ENCODE data around the gene SYNE1. TPM values are rescaled to one million over a fixed set of nuclear protein-coding genes. Genes with fewer than 3 reads are reported as not detected.
"Not testable (repeated sequence)": the region's sequence is repeated elsewhere in the genome, so short reads cannot be mapped to it uniquely, and the experiment has no call there.

The SYNE1 gene
- polyA plus RNA-seq, 3 donors, result 16.1 to 50.4 (median 27.0) TPM

DNA sequence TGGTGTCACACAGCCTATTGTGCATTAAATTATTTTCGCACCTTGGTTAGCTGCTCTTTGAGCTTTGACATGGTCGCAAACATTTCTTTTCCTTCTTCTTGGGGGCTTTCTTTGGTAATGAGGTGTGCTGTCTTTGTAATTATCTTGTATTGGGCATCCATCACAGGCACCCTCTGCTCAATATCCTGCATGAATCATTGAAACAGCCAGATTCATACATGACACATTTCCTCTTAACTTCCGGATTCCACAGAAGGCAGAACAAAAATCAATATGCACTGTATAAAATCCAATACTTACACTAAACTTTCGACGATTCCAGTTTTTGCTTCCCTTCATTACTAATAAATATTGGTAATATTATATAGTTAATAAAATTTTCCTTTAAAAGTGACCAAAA lies 175.6 kb downstream of the SYNE1 start:
- WGBS, 3 donors, result 41 to 69% (median 64%) methylated on average over 5 of the region's 5 CpGs
- no peak overlapping the region for H3K27ac ChIP-seq (ENCODE audit: low read depth, low read length)

DNA sequence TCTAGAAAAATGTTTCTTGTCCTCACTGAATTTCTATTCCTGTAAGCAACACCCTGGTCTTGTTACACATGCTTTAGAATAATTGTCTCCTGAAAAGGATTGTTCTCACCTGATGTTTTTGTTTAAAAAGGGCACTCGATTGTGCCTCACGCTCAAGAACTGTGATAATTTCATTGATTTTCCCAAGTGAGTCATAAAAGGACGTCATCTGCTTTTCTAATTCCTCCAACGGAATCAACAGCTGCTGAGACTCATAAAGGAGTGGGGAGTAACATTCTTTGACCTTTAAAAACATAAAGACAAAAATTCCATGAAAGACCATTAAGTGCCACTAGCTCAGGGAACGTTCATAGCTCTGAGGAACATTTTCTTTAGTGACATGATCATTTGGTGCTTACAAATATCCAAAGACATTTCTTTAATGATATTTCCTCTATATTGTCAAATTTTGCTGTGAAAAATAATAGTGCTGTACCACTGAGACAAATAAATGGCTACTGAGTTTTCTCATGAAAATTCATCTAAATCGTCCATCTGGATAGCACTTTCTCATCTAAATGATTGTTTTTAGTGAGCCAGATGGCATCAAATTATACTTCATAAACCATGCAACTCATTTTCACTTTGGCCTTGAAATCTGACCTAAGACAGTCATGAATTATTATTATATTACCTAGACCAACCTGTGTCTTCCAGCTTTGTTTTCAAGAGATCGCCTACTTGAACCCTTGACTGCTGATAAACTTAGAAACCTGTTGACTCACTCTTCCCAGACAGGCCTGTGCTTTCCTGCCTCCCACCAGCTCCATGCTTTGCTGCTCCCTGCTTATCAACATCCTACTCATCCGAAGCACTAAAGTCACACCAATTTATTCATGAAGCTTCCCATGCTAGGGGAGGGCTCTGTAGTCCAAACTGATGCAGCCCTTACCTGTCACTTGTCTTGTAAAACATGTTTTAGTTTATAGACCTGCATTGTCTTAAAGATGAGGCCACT lies 178.2 kb downstream of the SYNE1 start:
- no peak overlapping the region for H3K27ac ChIP-seq (ENCODE audit: low read depth, low read length)
- 45 to 64% (median 55%) methylated on average over 8 of the region's 8 CpGs for WGBS, 3 donors

DNA sequence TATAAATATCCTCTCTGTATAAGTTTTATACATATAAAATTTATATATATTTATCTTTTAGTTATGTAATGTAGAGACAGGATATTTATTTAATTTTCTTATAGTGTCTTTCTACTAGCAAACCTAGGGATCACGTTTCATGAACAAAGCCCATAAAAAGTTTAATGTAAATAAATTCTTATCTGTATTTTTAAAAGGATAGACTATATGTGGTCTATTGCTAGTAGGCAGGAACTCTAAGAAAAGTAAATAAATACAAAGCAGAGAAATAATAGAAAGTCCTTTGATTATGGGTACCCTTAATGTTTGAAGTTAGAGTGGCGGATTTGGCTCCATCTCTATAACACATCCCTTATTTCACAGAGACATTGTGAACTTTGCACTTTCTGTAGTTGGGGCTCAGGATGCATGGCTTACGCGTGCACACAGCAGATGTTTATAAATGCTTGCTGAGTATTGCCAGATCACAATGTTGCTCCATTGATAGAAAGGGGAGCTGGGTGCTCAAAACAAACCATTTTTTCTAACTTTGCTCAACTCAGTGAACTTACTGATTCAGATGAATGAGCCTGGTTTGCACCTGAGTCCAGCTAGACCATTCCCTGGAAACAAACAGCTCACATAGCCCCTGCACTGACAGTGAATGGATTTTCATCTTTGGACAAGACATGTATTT lies 179.1 kb downstream of the SYNE1 start:
- no peak overlapping the region for H3K27ac ChIP-seq (ENCODE audit: low read depth, low read length)
- WGBS, 3 donors, result 58 to 89% (median 80%) methylated on average over 4 of the region's 4 CpGs

DNA sequence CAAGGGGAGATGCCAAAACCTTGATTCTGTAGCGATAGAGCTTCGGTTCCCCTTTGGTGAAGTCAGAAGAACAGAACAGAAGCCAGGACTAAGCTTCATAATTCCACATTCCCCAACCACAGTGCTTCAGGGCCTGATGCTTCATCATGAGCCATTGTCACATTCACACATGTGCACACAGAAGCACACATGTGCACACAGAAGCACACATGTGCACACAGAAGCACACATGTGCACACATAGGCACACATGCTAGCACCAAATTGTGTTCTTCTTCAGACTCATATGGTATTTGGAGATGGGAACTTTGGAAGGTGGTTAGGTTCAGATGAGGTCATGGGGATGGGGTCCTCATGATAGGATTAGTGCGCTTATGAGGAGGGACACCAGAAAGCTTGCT lies 183.2 kb downstream of the SYNE1 start:
- no peak overlapping the region for H3K27ac ChIP-seq (ENCODE audit: low read depth, low read length)
- 97 to 99% (median 97%) methylated on average over 3 of the region's 3 CpGs for WGBS, 3 donors

DNA sequence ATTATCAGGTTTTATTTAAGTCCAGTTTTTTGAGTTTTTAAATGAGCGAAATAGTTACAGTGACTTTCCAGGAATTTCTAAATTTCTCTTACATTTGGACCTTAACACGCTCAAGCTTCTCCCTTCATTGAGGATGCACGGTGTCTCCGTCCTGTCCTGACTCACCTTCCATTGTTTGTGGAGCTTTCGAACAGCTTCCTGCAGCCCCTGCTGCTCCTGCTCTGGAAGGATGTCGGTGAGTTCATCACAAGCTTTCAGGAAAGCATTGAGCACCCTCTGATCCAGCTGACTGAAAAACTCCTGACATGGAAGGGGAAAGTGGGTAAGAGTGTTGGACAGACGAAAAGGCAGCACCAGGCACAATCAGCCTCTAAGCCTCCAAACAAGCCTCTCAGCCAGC lies 183.7 kb downstream of the SYNE1 start:
- WGBS, 3 donors, result 71 to 79% (median 72%) methylated on average over 7 of the region's 7 CpGs
- no peak overlapping the region for H3K27ac ChIP-seq (ENCODE audit: low read depth, low read length)

DNA sequence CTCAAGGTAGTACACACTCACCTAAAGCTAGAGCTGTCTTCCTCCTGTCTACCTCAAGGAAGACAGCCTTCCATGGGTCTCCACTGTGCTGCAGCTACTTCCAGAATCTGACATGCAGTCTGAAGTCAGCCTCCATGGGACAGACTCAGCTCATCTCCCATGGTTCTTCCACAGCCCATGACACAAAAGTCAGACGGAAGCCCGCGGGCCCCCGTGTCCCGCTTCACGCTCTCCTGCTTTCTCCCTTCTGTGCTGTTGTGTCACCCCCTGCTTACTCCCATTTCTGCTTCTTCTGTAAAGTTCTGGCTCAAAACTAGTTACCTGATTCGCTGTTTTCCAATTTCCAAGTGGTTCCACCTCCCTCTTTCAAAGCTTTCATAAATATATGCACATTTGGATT lies 184.5 kb downstream of the SYNE1 start:
- 93 to 99% (median 96%) methylated on average over 7 of the region's 7 CpGs for WGBS, 3 donors
- H3K27ac ChIP-seq (ENCODE audit: low read depth, low read length), result no peak overlapping the region

DNA sequence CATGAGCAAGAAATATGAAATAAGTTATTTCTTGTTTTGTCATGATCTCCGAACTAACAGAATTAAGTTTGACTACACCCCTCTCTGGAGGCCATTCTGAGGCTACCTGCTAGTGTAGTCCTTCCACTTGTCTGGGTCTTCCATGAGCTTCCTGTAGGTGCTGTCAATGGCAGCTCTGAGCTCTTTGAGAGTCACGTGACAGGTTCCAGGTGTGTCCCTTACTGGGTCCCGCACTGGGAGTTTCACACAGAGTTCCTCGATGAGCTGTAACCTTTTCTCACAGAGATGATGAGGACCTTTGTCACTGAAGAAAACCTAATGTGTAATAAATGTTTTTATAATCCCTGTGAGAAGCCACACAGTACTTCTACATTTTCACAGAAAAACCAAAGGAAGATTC lies 186.6 kb downstream of the SYNE1 start:
- no peak overlapping the region for H3K27ac ChIP-seq (ENCODE audit: low read depth, low read length)
- 89 to 98% (median 93%) methylated on average over 4 of the region's 4 CpGs for WGBS, 3 donors

DNA sequence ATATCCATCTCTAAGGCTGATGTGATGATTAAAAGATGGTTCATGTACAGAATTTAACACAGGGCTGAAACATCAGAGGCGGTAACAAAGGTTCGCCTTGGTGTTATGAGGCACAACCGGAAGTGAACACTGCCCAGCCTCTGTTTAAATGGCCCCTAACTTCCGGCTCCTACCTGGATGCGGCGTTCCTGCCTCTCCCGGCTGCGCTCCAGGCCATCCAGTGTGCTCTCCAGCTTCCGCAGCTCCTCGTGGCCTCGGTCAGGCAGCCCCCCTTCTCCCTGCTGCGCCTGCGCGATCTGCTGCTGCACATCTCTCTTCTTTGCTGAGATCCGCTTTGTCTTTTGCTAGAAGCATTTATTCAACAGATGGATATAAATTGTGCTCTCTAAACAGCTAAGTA lies 195.3 kb downstream of the SYNE1 start:
- 89 to 92% (median 92%) methylated on average over 15 of the region's 15 CpGs for whole genome bisulfite sequencing, 3 donors
- no peak overlapping the region for H3K27ac ChIP-seq (ENCODE audit: low read depth, low read length)

DNA sequence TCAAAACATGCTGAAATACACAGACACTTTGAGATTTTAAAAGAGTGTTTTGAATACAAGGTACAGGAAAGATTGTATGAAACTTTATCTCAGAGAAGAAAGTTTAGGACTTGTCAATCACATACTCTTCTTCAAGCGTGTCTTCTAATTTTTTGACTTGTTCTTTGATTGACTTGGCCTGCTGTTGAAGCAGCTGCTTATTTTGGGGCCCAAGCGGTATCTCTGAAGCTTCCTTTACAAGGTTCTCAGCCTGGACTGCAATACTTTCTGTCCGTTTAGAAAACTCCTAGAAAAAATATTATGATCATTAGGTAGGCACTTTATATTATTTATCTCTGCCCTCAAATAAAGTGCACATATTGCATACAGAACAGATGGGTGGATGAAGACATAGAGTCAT lies 201.3 kb downstream of the SYNE1 start:
- WGBS, 3 donors, result 84 to 95% (median 90%) methylated on average over 3 of the region's 3 CpGs
- no peak overlapping the region for H3K27ac ChIP-seq (ENCODE audit: low read depth, low read length)

DNA sequence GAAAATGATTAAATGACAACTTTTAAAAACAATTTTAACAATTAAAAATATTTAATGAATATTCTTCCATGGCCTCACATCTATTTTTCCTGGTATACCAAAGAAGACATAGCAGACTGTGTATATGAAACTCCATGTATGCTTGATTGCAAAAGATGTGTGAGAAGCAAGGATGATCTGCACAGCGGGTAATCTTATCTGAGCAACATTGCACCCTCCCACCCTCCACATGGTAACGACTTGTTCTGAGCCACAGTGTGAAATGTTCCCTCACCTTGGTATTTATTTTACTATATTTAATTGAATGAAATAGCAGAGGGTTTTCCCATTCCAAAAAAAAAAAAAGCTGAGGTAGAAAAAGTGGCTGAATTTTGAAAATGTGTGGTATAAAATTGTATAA lies 204.4 kb downstream of the SYNE1 start:
- WGBS, 3 donors, result 68 to 90% (median 84%) methylated on average over 2 of the region's 2 CpGs
- no peak overlapping the region for H3K27ac ChIP-seq (ENCODE audit: low read depth, low read length)

DNA sequence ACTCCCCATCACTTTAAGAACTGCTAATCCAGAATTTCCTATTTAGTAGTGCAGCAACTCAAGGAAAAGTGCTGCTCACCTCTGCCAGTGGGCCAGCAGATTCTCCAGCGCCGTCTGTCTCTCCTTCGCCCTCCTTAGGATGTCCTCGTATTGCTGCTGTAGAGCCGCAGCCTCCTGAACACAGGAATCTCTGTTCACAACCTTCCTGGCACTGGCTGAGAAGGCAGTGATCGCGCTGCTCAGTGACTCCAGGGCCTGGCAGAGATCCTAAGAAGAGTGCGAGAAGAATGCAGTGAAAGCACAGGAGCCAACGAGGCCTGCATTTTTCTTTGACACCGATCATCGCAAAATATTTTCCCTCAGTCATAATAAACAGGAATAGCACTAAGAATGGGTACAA lies 209.0 kb downstream of the SYNE1 start:
- WGBS, 3 donors, result 72 to 86% (median 79%) methylated on average over 11 of the region's 11 CpGs
- H3K27ac ChIP-seq (ENCODE audit: low read depth, low read length), result no peak overlapping the region

DNA sequence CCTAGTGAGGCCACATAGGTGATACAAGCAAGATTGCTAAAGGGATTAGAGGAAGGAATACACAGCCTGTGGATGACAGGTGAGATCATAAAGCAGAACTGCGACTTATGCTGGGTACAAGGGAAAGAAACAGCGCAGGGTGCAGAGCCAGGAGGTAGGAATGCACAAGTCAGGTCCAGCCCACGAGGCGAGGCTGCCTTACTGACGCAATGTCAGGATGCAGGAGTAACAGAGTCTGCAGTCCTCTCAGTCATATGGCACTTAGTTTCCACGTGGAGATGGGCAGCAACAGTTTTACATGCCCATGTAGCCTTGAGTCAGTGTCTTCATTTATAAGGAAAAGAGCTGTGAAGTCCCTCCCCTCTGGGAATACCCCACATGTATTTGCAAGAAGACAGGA lies 210.9 kb downstream of the SYNE1 start:
- no peak overlapping the region for H3K27ac ChIP-seq (ENCODE audit: low read depth, low read length)
- 80 to 83% (median 83%) methylated on average over 6 of the region's 6 CpGs for WGBS, 3 donors

DNA sequence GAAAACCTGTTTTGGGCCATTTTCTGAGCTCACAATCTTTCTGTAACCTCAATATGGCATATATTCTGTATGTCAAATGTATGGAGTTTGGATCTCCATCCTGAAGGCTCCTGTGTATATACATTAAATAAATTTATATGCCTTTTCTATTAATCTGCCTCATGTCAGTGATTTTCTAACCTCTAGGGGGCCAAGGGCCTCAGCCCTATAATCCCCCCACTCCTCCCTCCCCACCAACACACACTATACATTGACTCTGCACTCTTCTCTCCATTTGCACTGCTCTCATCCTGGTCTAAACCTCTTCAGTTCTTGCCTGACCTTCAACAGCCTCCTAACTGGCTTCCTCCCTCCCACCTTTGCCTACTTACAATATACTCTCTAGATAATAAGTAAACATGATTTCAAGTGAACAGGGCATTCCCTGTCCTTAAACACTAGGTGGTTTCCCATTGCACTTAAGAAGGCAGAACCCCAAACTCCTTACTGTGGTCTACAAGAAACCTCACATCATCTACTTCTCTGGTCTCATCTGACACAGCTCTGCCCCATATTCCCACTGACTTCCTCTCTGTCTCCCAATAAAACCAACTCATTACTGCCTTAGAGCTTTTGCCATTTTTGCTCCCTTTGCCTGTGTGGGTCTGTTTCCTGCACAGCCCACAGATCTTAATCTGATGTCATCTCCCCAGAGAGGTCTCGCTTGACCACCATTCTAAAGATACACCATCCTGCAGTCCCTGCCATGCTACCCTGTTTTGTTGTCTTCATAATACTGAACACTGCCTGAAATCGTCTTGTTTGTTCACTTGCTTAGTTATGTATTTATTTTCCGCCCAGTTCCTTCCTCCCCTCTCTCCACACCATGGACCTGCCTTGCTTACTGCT lies 213.7 kb downstream of the SYNE1 start:
- no peak overlapping the region for H3K27ac ChIP-seq (ENCODE audit: low read depth, low read length)
- WGBS, 3 donors, result 58 to 92% (median 85%) methylated on average over 3 of the region's 3 CpGs

DNA sequence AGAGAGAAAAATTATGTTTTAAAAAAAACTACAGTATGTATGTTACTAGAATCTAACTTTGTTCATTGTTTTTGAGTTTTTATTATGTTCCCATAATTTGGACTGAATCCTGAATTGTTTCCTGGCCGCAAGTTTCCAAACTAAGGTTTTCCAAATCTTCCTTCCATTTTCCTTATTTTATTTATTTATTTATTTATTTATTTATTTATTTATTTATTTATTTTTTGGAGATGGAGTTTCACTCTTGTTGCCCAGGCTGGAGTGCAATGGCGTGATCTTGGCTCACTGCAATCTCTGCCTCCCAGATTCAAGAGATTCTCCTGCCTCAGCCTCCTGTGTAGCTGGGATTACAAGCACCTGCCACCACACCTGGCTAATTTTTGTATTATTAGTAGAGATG lies 215.7 kb downstream of the SYNE1 start:
- 95 to 100% (median 96%) methylated on average over 2 of the region's 2 CpGs for WGBS, 3 donors
- H3K27ac ChIP-seq (ENCODE audit: low read depth, low read length), result not testable (repeated sequence)

DNA sequence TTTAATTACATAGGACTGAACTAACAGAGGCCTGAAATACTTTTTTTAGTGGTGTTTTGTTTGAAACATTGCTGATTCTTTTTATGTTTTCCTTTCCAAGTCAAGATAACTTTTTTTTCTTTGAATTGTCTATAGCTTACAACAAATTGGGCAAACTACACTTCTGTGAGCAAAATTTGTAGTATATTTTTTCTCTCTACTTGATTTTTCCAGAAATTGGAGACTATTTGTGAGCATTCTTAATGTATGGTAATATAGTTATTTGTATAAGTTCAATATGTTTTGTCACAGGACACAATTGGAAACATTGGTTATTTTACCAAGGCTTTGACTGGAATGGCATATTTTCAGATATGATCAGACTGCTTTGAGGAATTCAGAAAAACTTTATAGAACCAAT lies 216.5 kb downstream of the SYNE1 start:
- H3K27ac ChIP-seq (ENCODE audit: low read depth, low read length), result no peak overlapping the region

DNA sequence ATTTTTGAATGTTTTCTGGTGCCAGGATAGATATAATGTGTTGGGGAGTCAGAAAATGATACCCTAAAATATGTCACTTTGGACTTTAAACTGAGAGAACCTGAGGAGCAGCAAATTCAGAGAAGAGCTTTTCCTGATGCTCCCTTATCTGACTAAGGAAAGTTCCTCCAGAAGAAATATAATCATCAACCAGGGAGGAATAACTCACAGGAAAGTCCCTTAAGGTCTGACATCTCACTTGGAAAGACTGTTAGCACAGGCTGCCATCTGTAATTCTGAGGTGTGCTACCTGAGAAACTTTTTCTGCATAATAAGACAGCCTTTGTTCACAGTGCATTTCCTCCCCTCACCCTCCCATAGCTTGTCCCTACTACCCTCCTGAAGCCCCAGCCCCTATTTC lies 218.6 kb downstream of the SYNE1 start:
- no peak overlapping the region for H3K27ac ChIP-seq (ENCODE audit: low read depth, low read length)

DNA sequence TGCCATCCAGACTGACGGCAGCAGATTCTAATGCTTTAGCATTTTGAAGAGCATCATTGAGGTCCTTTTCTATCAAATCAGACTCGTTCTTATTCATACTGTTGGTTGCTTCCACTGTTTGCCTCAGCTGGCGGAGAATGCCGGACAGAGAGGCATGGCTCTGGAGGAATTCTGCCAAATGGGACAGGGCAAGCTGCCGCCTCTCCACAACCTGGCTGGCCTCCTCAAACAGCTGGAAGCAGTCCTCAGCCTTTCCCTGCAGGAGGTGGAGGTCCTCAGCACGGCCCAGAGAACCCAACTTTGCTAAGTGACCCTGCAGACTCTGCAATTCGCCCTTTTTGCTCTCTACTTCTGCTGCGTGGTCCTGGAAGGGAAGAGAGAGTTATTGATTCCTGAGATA lies 220.5 kb downstream of the SYNE1 start:
- 85 to 89% (median 88%) methylated on average over 8 of the region's 8 CpGs for WGBS, 3 donors
- no peak overlapping the region for H3K27ac ChIP-seq (ENCODE audit: low read depth, low read length)

DNA sequence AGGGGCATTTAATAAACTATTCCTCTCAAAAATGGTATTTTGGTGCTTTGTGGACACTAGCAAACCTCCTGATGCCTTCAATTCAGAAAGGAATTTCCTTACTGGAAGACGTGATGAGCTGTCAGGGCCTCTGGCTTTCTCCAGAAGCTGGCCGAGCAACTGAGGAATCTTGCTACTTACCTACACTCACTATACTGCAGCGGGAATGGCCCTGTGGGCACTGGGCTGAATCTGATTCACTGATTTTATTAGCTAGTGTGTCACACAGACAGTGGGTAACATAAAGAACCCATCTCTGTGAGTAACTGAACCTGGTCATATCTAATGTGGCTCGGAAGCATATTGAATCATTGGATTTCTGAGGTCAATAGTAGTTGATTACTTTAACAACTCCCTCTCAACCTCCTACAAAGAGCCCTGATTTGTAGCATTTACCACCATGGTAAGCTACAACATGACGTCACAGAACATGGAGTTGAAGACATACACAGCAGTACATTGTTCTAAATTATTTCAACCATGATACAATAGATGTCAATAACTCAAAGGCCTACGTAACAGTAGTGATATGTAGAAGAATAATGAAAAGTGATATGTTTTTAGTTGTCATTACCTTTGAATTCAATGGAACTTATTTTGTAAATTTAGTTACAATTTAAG lies 232.1 kb downstream of the SYNE1 start:
- 86 to 94% (median 94%) methylated on average over 6 of the region's 6 CpGs for WGBS, 3 donors
- H3K27ac ChIP-seq (ENCODE audit: low read depth, low read length), result no peak overlapping the region

Measured in adipose tissue (tissue), 3 donors.